HS-27A (cell line): Measurements from ENCODE around the gene ADAMTS9.

Experiments
- DNase-seq: peaks from one replicate; pipeline ENCODE4 v3.0.0-alpha.2; 2012; ENCODE audit warnings: low read depth, missing footprints

ADAMTS9 gene

DNA sequence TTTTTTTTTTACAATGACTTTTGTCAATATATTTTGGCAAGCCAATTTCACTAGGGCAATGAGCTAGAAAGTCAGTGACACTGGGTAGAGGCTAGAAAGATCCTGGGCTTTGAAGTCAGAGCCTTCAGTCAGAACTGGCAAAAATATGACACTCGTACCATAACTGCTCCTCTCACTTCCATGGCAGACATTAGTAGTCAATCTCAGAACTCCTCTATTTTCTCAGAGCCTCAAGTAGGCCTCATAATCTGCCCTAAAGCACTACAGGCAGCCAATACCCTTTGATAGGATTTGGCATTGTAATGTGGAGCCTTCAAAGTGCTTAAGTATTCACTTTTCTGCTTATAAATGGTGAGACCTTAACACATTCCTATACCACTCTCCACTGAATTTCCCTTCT is 67.8 kb downstream of the ADAMTS9 start:
- no peak for DNase-seq

DNA sequence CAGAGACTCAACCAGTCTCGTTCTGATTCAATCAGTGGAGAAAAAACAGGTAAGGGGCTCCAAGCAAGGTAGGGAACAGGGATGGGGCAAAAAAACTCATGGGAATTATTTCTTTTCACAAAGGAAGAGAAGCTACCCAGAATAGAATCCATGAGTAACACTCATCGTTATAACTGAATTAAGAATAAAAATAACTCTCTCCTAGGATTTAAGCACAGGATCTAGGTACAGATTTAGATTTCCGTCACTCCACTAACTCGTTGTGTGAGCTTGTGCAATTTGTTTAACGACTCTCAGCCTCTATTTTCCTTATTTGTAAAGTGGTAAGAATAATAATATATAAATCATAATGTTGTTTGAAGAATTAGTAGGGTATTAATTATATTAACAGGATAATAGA is 68.6 kb downstream of the ADAMTS9 start:
- no peak for DNase-seq

DNA sequence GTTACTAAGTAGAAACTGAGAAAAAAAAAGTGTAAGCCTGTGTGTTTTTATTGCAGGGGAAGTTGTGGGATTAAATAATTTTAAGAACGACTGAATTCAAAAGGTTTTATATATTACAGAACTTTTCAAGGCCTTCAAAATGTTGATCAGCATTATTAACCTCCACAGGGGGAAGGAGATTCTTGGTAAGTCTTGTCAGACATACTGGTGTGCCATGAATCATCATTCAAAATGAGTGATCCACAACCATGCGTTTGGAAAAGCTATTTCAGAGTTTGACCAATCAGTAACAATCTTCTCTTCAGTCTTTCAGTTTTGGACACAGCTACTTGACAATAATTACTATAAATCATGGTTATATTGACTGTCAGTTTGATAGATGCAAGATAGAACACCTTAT is 70.2 kb downstream of the ADAMTS9 start:
- no peak for DNase-seq

DNA sequence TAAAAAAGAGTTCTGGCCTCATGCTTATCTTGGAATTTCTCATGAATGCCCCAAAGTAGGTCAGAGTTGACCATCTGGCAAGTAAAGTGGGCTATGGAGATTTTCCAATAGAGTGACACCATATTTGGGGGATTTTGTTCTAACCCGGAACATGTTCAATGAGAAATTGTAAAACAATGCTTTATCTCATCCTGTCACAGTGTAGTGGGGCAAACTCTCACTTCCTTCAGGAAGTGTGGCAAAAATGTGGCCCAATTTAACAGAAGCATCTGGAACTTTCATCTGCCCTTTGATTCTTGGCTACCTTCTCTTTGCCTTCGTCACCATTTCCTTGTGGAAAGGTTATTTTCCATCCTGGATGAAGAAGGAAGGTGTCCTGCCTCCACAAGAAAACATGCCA is 70.8 kb downstream of the ADAMTS9 start:
- DNase-seq, result no peak

DNA sequence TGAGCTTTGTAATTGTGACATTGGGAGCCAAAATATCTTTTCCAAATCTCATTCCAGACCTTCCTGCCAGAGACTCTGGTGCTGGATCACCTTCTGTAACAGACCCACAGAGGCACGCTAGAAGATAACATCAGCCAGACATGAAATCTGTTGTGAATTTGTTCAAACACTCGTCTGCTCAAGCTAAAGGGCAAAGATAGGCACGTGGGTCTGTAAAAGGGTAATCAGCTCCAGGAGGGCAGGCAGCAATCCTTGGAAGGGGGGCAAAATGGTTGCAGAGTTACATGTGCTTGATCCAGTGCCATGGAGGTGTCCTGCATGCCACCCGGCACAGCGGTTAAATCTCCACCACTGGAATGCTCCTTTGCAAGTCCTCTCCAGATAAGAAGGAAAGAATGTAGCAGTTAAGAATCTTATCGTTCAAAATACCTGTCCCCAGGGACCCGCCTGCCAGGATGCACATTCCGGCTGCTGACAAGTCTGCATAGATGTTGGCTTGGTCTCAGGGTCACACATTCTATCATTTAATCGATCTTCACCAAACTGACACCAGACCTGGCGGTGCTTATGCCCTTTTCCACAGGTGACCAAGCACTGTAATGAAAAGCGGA is 74.8 kb downstream of the ADAMTS9 start:
- DNase-seq, result no peak

DNA sequence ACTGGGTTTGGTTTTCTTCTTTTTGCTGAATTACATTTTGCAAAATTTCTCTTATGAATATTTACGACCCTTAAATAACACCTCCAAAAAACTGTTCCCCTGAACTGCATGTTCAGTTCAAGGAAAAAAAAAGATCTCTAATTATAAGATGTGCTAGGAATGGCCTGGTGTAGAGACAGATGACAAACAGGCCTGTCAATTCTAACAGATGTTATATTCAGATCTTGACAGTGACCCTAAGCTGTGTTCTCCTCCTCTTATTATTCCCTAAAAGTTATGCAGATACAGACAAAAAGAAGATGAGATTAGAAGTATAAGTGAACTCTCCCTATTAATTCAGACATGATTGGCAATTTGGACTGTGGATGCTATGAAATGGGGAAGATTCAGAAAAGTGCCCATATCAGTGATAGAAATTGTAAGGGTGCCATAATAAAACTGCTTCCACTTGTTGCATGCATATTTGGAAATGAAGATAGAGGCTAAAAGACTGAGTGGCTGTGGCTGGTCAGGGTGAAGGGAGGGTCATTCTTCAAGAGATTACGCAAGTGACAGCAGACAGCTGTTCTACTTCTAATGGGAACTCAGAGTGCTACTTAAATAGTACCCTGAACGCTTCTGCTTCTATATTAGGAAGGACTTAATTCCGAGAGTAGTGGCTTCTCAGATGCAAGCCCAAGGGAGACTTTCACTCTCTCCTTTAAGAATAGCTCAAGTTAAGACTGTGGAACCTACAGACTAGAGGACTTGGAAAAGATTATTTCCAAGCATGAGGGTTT is 75.5 kb downstream of the ADAMTS9 start:
- no peak for DNase-seq

DNA sequence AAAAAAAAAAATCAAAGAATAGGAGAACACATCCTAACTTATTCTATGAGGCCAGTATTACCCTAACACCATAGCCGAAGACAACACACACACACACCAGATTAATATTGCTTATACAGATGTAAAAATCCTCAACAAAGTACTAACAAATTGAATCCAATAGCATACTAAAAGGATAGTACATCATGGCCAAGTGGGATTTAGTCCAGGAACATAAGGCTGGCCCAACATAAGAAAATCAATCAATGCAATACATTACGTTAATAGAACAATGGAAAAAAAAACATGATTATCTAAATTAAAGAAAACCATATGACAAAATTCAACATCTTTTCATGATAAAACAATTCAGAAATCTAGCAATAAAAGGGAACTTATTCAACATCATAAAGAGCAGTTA is 79.1 kb downstream of the ADAMTS9 start:
- no peak for DNase-seq

DNA sequence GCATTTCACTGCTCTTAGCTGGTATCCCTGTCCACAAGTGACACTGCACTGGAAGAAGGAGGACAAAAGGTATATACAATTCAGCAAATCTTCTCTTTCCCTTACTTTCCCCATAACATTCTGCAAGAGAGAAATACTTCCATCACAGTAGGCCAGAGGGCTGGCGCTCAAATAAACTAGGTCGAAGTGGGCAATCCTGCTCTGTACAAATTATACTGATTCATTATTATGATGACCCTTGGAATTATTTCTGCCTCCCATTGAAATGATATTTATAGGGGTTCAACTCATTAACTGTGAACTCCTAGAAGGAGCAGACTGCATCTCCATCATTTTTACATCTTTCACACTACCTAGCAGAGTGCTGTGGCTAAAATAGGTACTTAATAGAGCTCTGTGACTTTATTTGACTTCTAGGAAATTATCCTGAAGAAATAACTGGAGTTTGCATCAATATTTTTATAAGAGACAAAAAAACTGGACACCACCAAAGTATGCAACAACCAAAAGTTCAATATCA is 80.7 kb downstream of the ADAMTS9 start:
- DNase-seq, result no peak

DNA sequence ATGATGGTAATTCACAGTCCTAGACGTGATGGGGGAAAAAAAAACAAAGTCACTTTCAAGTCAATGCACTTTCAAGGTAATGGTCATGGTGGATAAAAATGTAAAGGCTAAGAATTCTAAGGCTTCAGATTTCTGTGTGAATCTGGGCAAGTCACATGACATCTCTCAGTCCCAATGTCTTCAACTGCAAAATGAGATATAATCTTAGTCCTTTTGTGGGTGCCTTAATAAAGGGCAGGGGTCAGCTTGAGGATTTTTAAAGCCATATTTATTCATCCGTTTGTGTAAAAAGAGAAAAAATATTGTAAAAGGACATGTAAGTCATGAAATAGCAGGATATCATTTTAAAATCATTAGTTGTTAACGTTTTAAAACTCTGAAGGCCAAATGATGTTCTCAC is 83.5 kb downstream of the ADAMTS9 start:
- DNase-seq, result no peak

DNA sequence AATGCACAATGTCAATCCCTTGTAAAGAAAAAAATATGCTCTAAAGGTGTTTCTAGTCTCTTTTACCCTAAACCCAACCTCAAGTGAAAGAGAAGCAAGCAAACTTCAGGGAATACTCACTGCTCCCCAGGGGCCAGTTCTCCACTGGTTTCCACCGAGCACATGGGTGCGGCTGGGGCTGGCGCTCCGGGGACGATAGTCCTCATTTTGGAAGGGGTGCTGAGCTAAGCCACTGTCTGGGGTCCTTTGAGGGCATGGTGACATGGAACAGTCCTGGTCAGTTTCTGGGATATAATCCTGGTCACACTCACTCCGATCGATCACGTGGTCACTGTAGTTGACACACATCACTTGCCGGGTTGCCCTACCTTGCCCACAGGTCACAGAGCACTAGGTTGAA is 86.0 kb downstream of the ADAMTS9 start:
- no peak for DNase-seq

DNA sequence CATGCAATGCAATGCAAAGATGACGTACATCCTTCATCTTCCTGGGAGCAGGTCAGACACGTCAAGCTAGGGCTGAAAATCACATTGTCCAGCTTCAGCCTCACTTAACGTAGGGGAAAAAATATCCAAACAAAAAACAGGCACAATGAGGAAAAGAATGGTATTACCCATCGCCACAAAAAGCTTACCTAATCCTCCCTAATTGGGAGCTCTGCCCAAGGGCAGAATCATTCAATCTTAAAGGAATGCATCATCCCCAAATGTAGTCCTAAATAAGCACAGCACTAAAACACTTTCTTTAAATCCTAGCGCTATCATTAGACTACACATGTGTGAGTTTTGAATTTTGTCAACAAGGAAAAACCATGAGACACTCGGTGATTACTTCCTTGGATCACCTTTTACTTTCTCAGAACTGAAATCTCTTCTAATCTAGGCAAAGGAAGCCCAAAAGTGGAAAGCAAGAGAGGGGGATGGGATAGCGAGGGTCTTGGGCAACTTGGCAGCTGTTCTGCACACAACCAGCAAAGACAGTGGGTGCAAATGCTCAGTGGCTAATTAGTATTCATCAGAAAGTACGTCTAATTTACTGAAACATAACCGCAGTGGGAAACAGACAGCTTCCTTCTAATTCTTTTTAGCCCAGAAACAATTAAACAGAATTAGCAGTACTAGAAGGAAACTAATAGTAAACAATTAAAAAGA is 87.4 kb downstream of the ADAMTS9 start:
- DNase-seq, result no peak

DNA sequence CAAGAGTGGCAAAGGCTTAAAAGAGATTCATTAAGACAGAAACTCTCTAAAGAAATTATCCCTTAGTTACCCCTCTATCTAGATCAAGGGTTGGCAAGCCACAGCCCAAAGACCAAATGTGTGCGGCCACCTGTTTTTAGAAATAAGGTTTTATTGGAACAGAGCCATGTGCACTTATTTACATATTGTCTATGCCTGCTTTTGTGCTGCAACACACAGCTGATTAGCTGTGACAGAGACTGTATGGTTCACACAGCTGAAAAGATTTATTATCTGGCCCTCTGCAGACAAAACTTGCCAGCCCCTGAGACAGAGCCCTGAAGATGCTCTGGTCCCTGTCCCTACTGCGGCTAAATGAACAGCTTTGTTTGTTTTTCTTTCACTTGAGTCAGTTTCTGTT is 88.1 kb downstream of the ADAMTS9 start:
- DNase-seq, result no peak

DNA sequence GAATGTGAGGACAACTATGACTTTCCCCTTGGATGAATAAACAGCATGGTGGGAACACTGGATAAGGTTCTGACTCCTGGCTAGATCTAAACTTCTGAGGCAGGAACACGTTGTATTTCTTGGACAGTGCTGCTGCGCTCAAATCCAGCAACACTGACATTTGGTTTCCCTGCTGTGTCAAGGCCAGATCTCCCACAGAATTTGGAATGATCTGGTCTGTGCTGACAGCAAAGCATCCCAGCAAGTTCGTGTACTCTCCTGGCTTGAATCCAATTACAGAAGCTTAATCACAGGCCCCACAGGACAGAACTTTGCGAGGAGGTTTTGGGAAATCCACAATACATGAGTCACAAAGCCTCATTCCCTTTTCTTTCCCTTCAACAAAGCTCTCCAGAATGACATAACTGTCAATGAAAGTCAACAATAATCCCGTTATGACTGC is 92.5 kb downstream of the ADAMTS9 start:
- no peak for DNase-seq

DNA sequence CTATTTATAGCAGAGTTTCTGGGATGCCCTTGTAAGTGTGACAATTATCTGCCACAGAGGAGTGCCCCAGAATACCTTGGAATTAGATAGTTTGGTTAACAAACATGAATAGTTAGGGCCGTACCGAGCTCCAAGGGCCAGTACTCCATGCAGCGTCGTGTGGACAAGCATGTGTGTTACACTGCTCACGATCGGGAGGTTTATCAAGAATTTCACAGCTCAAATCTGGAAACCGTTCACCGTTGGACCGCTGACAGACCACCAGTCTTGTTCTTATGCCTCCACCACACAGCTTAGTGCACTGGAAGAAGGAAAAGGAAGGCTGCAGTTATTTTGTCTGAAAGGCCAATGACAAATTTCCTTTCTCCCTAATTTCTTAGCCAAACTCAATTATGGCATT is 93.7 kb downstream of the ADAMTS9 start:
- no peak for DNase-seq

DNA sequence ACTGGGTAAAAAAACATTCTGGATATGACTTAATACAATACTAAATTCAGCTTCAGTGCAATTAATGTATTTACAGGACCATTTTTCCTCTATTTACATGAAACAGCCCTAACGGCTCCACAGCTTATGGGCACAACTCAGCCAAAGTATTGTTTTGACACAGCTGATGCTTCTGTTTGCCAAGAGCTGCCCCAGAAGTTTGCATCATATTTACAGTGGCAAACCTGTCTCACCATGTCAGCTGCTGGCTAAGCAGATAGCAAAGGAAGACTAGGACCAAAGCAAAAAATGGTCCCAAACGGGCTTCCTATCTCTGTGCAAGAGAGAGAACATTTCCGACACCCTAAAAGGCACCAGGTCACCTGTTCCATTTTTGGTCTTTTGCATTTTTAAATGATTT is 94.5 kb downstream of the ADAMTS9 start:
- DNase-seq, result no peak

DNA sequence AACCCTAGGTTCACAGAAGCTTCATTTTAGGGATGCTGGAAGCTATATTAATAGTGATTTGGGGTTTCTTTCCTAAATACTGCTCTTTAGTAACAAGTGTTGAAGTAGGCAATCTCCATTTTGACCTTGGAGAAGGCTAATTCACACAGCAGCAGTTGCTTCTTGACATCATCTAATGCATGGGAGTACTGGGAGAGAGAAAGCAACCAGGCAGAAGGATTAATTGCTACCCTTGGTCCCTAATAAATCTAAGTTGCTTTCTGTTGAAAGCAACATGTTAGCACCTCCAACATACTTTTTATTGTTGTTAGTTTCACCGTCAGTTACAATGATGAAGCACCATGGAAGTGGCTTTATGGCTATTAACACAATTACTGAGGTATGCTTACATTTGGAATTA is 96.2 kb downstream of the ADAMTS9 start:
- DNase-seq, result no peak

DNA sequence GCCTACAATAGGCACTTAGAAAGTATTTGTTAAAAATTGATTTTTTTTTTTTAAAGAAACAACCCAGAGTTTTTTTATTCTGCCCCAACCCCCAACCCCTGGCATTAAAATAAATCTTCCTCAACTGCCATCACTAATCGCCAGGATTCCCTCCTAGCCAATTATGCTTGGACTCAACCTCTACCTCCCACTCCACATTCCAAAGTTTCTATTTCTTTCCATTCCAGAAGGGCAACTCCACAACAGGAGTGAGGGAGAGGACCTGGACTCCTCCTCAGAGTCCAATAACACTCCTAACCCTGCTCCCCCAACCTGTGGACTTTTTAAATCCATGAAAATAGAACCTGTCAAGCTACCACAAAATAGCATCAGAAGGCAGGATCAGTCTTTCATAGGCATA is 99.4 kb downstream of the ADAMTS9 start:
- DNase-seq, result no peak

DNA sequence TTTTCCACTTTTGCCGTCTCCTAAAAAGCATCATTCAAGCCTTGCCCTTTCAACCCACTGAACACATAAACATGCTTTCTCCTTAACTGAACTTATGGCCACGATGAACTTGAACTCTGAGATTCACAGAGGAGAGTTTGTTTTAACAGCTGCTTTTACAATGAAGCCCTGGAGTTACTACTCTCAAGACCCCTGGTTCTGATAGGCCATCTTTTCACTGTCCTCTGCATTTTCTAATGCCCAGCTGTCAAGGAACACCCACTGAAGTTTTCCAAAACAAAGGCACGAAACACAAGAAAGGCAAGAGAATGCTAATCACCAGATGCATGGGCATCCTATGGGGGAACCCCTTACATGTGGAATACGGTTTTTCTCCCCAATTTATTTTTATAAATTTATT is 100.8 kb downstream of the ADAMTS9 start:
- DNase-seq, result no peak

DNA sequence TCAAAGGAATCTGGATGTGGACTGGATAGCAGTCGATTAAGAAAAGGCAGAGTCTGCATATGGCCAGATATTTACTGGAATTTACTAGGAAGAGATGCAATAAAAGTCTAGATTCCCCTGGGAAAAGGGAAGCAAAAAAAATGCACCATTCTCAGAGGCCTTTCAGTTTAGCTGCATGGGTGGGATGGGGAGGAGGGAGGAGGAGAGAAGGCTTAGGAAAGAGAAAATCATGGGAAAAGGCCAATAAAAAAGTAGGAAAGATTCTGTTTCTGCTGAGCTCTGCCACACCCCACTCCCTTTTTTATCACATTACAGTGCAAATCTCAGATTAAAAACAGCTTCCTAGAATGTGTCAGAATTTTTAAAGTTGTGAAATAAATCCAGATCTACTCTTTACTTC is 103.6 kb downstream of the ADAMTS9 start:
- DNase-seq, result no peak

DNA sequence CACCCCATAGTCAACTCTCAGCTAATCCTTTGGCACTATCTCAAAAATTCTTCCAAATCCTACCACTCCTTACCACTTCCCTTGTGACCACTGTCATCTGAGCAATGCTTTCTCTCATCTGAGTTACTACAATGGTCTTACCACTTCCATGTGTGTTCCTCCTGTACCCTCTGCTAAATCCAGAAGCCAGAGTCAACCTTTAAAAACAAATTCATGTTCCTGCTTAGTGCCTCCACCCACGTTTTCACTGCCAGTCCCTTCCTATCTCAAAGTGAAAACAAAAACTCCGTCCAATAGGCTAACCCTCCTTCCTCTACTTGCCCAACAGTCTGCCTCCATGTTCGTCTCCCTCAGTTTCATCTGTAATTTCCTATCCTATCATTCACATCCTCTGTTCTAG is 109.0 kb downstream of the ADAMTS9 start:
- no peak for DNase-seq

DNA sequence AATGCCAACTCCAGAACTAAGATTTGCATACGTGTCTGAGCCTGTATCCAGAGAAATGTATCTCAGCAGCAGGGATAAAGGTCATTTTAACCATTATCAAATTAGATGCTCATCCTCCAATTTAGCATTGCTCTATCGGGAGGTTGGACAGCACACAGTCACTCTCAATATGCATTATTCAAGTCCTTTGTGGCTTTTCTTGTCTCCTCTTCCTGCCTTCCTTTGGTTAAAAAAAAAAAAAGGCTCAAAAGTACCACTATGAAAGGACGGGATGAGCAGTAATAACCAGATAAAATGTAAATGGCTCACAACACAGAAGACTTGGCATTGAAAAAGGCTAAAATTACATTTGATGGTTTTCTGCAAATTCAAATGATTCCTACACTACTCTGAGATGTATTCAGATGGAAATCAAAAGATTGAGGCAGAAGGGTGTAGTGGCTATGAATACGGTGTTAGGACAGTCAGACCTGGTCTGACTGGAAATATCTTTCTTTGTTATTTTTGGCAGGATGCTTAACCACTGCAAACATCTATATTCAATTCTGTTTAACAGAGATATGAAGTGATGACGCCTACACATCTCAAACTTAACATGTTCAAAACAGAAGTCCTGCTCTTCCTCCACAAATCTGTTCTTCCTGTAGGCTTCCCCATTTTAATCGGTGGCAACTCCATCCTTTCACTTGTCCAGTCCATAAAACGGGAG is 109.6 kb downstream of the ADAMTS9 start:
- DNase-seq, result no peak

DNA sequence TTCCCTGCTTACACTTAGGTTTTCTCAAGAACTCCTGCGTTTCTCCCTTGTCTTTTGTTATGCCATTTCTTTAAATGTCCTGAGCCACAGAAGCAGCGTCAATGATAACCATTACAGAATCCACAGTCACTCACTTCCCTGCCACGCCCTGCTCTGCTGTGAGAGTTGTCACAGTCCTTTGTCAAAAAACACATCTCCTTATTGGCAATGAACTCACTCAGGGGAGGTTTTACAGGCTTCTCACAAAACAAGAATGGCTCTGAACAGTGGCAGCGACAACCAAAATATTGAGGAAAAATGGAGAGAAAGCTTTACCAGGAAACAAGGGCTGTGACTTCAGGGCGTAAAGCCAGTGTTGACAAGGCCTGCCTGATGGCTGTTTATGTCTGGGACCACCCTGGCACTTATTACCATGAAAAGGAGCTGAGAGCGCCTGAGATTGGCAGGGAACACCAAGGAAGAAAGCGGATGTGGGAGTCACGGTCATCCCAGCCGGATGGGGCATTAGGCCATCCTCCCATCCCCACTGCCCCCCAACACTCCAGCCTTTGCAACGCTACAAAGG is 111.5 kb downstream of the ADAMTS9 start:
- DNase-seq, result no peak
